Lower leg skin (tissue), 4 donors: ENCODE data around the gene TIPRL. TPM values are rescaled to one million over a fixed set of nuclear protein-coding genes. Genes with fewer than 3 reads are reported as not detected.

Source experiments
- DNase-seq, 2 donors: peaks; one replicate each; pipeline ENCODE4 v3.0.0-alpha.2; 2019; ENCODE audit warnings: low spot score in 2 of 2
- H3K4me3 ChIP-seq: fragments of 200-600 bp; sonication (generic); 2 replicates; pipeline ENCODE4 v1.5.1; 2017; ENCODE audit warnings: mild to moderate bottlenecking, low read depth; ENCODE audit not compliant: poor library complexity, severe bottlenecking
- POLR2A ChIP-seq, 2 donors: fragments of 450-650 bp; IDR thresholded peaks; one replicate each; pipeline ENCODE4 v1.6.1; 2016 to 2017; ENCODE audit warnings: antibody characterized with exemption in 2 of 2, mild to moderate bottlenecking in 1 of 2, moderate library complexity in 1 of 2
- WGBS, 2 donors: methylation state at CpG; one replicate each; pipeline ENCODE4 v1.1.5; 2018; 5-methylcytosine and 5-hydroxymethylcytosine counted together
- intact Hi-C: fragments of 100-400 bp; cut with DNase I; formaldehyde crosslinking; loops from one replicate; pipeline ENCODE4 v1.15.0; 2023; ENCODE audit warnings: low total_unique reads
- total RNA-seq, 4 donors: library from RNA; depleted of rRNA; stranded (reverse); fragments of >200 nt; gene quantifications; one replicate each; pipeline ENCODE4 v1.1.0, GENCODE V29; 2016
- TF ChIP-seq, protein P1 (sequence below), 3 donors: fragments of 450-650 bp; IDR thresholded peaks; one replicate each; pipeline ENCODE4 v1.5.1; 2016; ENCODE audit warnings: antibody characterized with exemption in 3 of 3, mild to moderate bottlenecking in 3 of 3, moderate library complexity in 2 of 3

The TIPRL gene
- total RNA-seq, 4 donors from 2014 or later = 13.2 to 21.8 (median 18.6) TPM

DNA sequence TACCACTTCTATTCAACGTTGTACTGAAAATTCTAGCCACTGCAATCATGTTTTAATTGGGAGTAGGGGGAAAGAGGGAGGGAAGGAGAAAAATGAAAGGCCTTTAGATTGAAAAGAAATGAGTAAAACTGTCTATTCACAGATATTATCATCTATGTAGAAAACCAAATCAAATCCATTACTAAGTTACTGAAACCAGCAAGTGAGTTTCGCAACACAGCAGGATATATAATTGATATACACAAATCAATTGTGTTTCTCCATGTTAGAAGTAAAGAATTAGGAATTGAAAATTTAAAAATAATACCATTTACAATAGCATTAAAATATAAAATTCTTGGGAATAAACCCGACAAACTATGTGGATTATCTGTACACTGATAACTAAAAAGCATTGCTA is 66.3 kb downstream of the TIPRL start:
- H3K4me3 ChIP-seq = no peak overlapping the region
- TF ChIP-seq POLR2A (IDR thresholded peaks at IDR 0.05) = no peak
- TF ChIP-seq, protein P1, sequence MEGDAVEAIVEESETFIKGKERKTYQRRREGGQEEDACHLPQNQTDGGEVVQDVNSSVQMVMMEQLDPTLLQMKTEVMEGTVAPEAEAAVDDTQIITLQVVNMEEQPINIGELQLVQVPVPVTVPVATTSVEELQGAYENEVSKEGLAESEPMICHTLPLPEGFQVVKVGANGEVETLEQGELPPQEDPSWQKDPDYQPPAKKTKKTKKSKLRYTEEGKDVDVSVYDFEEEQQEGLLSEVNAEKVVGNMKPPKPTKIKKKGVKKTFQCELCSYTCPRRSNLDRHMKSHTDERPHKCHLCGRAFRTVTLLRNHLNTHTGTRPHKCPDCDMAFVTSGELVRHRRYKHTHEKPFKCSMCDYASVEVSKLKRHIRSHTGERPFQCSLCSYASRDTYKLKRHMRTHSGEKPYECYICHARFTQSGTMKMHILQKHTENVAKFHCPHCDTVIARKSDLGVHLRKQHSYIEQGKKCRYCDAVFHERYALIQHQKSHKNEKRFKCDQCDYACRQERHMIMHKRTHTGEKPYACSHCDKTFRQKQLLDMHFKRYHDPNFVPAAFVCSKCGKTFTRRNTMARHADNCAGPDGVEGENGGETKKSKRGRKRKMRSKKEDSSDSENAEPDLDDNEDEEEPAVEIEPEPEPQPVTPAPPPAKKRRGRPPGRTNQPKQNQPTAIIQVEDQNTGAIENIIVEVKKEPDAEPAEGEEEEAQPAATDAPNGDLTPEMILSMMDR (IDR thresholded peaks at IDR 0.05) = no peak
- intact Hi-C loops = no loop called here
- no peak for DNase-seq
- WGBS, 2 donors = 94 to 96% methylated on average over 3 of the region's 3 CpGs

DNA sequence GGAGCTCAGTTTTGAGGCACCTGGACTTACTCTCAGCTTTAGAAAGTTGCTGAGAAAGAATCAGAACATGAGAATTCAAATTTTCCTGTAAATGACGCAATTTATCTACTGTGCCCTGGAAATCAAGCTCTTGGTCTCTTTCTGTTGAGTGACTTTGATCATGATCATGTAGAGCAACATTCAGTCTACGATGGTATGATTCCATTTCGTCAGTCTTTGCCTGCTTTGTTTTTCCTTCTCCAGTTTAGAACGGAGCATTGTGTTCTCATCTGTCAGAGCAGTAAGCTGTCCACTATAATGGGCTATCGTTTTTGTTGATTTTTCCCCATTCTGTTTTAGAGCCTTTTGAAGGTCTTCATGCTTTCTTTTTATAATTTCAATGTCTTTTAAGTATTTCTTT is 67.7 kb downstream of the TIPRL start:
- intact Hi-C loops = no loop called here
- H3K4me3 ChIP-seq = no peak overlapping the region
- no peak for DNase-seq
- whole genome bisulfite sequencing, 2 donors = 87 to 95% methylated on average over 5 of the region's 5 CpGs
- no peak for TF ChIP-seq POLR2A (IDR thresholded peaks at IDR 0.05)
- TF ChIP-seq, protein P1 (IDR thresholded peaks at IDR 0.05) = no peak

Other genes starting within 250 kb of the TIPRL start
- gene DCAF6, start 242.3 kb upstream of the TIPRL start, total RNA-seq = 10 to 100 TPM; 31.9 to 57.7 (median 50.4) TPM
- gene MPC2, start 241.9 kb upstream of the TIPRL start, total RNA-seq = 10 to 100 TPM; 12.1 to 33.7 (median 26.0) TPM
- gene GPR161, start 42.0 kb upstream of the TIPRL start, total RNA-seq = 1 to 10 TPM in 3 of 4 donors, under 1 TPM in 1; 0.97 to 5.9 (median 1.6) TPM
- 10 to 100 TPM; 43.7 to 81.3 (median 53.2) TPM for gene SFT2D2, start 47.0 kb downstream of the TIPRL start, total RNA-seq
- gene TBX19, start 101.9 kb downstream of the TIPRL start, total RNA-seq = 1 to 10 TPM; 1.8 to 7.5 (median 3.5) TPM